GM19238 (cell line): ENCODE data around the gene MMP17.

ENCODE experiments used
- DNase-seq: peaks from one replicate; pipeline ENCODE4 v3.0.0; 2011; ENCODE audit warnings: low spot score; ENCODE audit not compliant: insufficient read length

MMP17 gene

DNA sequence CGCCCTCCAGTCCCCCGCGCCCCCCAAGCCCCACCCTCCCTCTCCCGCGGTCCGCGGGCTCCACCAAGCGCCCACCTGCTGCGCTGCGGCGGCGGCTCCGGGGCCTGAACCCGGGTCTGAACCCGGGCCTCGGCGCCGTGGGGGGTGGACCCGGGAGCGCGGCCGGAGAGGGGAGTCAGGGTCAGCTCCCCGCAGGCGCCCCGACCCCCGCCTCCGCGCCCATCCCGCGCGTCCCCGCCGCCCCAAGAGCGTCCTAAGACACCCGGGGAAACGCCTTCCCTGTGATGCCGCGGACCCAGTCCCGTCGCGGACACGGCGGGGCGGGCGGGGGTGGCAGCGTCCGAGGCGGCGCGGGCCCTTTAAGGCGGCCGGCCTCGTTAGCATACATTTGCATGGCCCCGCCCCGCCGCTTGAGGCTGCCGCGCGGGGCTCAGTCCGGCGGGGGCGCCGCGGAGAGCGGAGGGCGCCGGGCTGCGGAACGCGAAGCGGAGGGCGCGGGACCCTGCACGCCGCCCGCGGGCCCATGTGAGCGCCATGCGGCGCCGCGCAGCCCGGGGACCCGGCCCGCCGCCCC, at the start of gene MMP17:
Gene MMP17 (plus strand): TSS at position 433 of the 574 bp plus-strand sequence. CDS start 102 bp downstream, at position 535.
- DNase-seq, result peak; percentile 66

DNA sequence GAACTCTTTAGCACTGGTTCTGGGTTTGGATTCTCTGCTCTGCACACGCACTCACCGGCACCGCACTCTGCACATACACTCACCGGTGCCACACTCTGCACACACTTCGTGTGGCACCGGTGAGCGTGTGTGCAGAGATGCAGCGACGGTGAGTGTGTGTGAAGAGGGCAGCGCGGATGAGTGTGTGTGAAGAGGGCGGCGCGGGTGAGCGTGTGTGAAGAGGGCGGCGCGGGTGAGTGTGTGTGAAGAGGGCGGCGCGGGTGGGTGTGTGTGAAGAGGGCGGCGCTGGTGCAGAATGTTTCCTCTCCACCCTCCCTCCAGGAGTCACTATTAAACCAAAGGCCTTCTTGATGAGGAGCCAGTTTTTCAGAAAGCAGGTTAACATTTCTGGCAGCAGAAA, 49.2 kb upstream of the MMP17 start:
- DNase-seq, result no peak

- DNase-seq, result no peak
Observed at GRCh38 chr12:131782061-131782460, 46.1 kb upstream of the MMP17 start.

GRCh38 chr12:131783915-131784541, 44.2 kb upstream of the MMP17 start:
- DNase-seq, result peak; percentile 39

- no peak for DNase-seq
Observed at GRCh38 chr12:131784909-131785762, 43.1 kb upstream of the MMP17 start.

DNA sequence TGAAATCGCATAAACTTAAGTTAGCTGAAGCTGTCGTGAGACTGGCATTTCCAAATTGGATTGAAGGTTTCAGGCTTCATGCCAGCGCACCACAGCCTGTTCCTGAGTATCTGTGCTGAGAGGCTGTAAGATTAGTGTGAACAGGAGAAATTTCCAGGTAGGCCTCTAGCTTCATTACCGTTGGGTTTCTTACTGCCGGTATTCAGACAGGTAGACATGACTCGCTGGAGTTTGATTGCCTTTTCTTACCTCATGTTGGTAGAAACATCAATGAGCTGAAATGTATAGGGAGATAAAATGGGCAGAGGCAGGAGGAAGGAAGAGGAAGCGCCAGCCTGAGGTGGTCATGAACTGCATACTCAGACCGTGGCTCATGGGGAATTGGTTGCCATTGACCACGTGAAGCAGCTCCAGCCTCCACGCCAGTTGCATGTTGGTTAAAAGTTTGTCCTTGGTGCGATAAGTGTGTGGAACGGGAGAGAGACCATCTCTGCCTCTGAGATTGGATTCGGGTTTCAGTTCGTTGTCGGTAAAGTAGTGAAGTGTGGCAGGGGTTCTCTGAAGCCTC, 42.3 kb upstream of the MMP17 start:
- no peak for DNase-seq

- DNase-seq, result no peak
Observed at GRCh38 chr12:131786331-131786730, 41.9 kb upstream of the MMP17 start.

DNA sequence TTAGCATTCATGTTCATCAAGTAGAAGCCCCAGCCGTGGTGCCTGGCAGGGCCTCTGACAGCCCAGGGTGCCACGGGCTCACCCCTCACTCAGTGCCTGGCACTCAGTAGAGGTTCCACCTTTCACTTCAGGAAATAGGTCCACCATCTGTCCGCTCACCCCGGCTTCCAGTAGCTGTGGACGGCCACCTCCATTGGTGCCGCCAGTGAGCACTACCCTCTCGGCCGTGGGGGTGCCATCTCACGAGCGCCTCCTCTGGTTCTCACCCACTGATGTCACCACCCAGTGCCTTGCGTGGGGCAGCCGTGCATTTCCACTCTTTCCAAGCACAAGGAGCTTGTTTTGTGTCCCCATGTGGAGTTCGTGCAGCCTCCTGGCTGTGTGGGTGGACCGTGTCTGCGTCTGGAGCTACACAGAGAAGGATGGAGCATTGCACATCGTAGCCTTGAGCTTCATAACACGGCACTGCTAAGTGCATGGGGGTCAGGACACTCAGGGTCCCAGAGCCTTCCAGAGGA, 41.0 kb upstream of the MMP17 start:
- DNase-seq, result no peak

DNA sequence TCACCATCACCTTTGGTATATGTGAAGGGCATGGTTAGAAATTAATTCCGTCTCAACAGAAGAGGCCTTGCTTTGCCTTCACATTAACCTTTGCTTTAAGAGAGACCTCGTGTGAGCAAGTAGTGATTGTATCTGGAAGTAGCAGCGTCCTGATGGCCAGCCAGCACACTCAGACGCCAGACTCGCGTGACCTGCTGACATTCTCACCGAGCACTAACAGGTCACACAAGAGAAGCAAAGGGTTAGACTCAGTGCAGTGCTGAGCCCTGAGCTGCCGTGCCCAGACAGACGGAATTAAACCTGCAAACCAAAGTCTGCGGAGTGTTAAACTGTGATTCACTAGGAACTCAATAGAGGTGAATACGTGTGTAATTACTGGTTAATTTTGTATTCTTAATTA, 40.1 kb upstream of the MMP17 start:
- no peak for DNase-seq

GRCh38 chr12:131789638-131790037, 38.6 kb upstream of the MMP17 start:
- no peak for DNase-seq

DNA sequence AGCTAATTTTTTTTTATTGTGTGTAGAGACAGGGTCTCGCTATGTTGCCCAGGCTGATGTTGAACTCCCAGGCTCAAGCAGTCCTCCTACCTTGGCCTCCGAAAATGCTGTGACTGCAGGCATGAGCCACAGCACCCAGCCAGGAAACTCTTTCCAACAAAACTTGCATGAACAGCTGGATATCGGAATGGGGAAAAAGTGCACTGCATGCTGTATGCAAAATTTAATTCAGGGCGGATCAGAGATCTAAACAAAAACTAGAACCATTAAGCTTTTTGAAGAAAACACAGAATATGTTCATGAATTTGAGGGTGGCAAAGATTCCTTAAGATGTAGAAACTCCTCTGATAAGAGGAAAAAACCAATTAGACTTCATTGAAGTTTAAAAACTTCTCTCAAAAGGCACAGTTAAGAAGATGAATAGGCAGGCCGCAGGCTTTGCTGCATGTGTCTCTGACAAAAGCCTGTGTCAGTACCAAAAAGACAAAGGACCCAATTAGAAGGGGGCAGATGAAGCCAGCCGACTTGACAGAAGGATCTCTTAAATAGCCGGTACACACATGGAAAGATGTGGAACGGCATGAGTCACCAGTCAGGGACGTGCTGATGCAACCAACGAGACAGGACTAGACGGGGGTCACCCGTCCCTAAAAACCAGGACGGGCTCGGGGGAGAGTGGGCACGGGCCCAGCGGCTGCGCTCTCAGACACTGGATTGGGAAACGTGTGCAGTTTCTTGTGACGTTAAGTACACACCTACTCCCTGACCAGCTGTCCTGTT, 34.8 kb upstream of the MMP17 start:
- no peak for DNase-seq

GRCh38 chr12:131794061-131794460, 34.1 kb upstream of the MMP17 start:
- no peak for DNase-seq

DNA sequence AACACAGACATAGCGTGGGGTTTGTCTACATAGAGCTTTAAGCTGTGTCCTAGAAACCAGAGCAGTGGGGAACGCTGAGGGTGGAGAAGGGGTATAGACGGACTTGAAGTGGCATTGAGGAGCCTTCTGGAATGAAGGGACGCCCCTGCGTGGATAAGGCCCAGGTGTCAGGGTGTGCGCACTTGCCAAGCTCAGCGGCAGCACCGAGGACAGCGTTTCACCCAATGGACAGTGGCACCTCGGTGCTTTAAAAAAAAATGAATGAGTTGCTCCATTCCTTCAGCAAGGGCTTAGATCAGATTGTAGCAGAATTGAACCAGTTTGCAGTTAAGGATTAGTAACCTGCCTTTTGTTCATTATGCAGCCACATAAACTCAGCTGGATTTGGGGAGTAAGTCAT, 33.6 kb upstream of the MMP17 start:
- no peak for DNase-seq

- DNase-seq, result no peak
Observed at GRCh38 chr12:131795064-131795463, 33.1 kb upstream of the MMP17 start.

DNA sequence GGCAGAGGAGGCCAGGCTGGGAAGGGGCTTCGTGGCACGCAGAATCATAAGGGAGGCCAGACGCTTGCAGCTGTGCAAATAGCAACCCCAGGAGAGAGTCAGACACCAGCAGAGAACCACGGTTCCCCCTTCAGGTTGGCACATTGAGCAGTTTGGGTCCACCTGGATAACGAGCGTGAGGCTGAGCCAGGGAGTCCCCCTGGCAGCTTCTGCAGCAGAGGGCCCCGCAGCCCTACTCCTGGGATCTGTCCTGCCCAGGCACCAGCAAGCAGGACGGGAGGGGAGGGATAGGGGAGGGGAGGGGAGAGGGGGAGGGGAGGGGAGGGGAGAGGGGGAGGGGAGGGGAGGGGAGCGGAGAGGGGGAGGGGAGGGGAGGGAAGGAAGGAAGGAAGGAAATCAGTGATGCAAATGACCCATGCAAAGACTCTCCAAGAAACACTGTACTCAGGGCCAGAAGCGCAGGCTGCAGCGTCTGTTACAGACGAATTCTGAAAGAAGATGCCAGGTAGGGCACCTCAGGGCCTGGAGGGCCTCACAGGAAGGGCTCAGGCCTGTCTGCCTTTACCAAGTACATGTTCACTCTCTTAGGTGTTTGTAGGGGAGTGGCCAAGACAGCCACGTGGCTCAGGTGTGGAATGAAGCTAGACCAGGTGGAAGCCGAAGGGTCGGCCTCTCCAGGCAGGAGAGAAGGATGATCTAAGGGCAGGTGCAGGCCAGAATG, 32.3 kb upstream of the MMP17 start:
- no peak for DNase-seq

DNA sequence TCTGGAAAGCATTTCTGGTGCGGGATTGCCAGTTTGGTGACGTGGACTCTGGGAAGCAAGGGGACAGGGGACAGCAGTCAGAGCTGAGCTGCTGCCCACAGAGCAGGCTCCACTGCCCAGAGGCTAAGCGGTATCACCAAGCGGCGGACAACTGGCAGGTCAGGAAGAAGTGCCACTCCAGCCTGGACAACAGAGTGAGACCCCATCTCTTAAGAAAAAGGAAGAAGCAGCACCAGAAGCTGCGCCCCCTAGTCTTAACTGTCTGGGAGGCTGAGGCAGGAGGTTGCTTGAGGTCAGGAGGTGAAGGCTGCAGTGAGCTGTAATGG, 31.8 kb upstream of the MMP17 start:
- no peak for DNase-seq

DNA sequence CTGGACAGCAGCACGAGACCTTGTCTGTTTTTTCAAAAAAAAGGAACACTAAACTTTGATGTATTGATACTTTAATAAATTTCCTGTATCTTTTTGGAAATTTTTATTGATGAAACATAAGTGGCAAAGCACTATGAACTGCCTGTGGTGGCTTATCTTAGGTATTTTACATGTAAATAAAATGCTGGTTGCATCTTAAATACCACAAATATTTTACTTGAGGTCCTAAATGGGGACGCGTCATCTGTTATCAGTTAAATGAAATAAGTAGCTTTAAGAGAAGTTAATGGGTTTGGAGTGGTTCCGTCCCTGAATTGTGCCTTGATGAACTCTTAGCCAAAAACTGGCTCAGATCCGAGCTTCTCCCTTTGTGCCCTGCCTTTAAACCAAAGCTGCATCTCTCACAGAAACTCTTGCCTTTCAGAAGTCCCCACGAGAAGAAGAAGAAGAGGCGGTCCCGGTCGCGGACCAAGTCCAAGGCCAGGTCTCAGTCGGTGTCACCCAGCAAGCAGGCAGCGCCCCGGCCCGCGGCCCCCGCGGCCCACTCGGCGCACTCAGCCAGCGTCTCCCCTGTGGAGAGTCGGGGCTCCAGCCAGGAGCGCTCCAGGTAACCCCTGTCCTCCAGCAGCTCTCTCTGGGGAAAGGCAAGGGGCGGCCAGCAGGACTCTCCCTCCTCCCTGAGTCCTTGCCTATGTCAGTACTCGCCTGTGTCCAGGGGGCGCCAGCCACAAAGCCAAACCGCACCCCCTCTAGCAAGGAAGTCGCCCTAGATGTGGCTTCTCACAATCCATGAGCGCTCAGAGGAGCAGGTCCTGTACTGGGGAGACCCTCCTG, 31.2 kb upstream of the MMP17 start:
- no peak for DNase-seq

- DNase-seq, result no peak
Observed at GRCh38 chr12:131797588-131797934, 30.6 kb upstream of the MMP17 start.

GRCh38 chr12:131799195-131799594, 29.0 kb upstream of the MMP17 start:
- no peak for DNase-seq
